Colonic mucosa (tissue), 4 donors: ENCODE results near the gene EIF2S1. TPM values are rescaled to one million over a fixed set of nuclear protein-coding genes. Genes with fewer than 3 reads are reported as not detected.
A peak's percentile ranks its signal among the peaks of the same experiment; 100 is the strongest.

Experiments
- DNase-seq: peaks from one replicate; pipeline ENCODE4 v3.0.0-alpha.2; 2020
- H3K27ac ChIP-seq: fragments of 200-600 bp; one replicate; pipeline ENCODE4 v1.8.0; 2021
- H3K27me3 ChIP-seq: fragments of 200-600 bp; one replicate; pipeline ENCODE4 v1.8.0; 2021
- H3K36me3 ChIP-seq: fragments of 200-600 bp; one replicate; pipeline ENCODE4 v1.8.0; 2021
- H3K4me1 ChIP-seq: fragments of 200-600 bp; one replicate; pipeline ENCODE4 v1.8.0; 2021; ENCODE audit warnings: mild to moderate bottlenecking
- H3K4me3 ChIP-seq: fragments of 200-600 bp; one replicate; pipeline ENCODE4 v1.8.0; 2021
- H3K9ac ChIP-seq, 2 donors: one replicate each; pipeline ENCODE4 v1.7.0; 2013; ENCODE audit warnings: control low read depth in 2 of 2, low read depth in 2 of 2, low read length in 2 of 2
- H3K9me3 ChIP-seq: fragments of 200-600 bp; one replicate; pipeline ENCODE4 v1.8.0; 2021
- intact Hi-C: fragments of 100-400 bp; cut with DNase I; formaldehyde crosslinking; loops from one replicate; pipeline ENCODE4 v1.14.1; 2022
- total RNA-seq, 2 donors: library from RNA; stranded (reverse); fragmentation: NEBNext Ultra II Directional in 1 of 2; extraction: Animal tissue kit (Norgen Biotek cat#: 25700) in 1 of 2; gene quantifications; one replicate each; pipeline ENCODE4 v1.2.1, GENCODE V29; 2021
- TF ChIP-seq, protein P1 (sequence below): fragments of 200-600 bp; IDR thresholded peaks from one replicate; pipeline ENCODE4 v1.8.0; 2022; ENCODE audit warnings: antibody characterized with exemption, mild to moderate bottlenecking
- donor health status: healthy.
- donor health status: DM: no; HTN: no; CAD: no.
- donor health status: DM: no; HTN: no; CAD: no.

The EIF2S1 gene
- total RNA-seq, 2 donors from 2014 or later = 73.7 to 130 TPM

DNA sequence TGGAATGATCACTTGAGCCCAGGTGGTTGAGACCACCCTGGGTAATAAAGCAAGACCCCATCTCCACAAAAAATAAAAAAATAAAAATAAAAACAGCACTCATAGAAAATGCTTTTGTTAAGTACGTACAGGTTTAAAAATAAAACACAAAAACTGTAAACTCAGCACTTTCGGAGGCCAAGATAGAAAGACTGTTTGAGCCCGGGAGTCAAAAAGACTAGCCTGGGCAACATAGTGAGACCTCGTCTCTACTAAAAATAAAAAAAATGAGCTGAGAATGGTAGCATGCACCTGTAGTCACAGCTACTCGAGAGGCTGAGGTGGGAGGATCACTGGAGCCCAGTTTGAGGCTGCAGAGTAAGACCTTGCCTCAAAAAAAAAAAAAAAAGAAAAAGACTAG, 8.1 kb upstream of the EIF2S1 start:
- Histone ChIP-seq H3K4me3 (no peak overlapping the region), H3K36me3 (peaks cover 6% of the 10 kb centered on the region), H3K4me1 (no peaks in the 10 kb centered on the region), H3K9ac (no peak overlapping the region), H3K9me3 (no peaks in the 10 kb centered on the region), H3K27me3 (no peaks in the 10 kb centered on the region), H3K27ac (no peak overlapping the region)
- no peak for DNase-seq
- intact Hi-C loops = no loop called here
- TF ChIP-seq, protein P1, sequence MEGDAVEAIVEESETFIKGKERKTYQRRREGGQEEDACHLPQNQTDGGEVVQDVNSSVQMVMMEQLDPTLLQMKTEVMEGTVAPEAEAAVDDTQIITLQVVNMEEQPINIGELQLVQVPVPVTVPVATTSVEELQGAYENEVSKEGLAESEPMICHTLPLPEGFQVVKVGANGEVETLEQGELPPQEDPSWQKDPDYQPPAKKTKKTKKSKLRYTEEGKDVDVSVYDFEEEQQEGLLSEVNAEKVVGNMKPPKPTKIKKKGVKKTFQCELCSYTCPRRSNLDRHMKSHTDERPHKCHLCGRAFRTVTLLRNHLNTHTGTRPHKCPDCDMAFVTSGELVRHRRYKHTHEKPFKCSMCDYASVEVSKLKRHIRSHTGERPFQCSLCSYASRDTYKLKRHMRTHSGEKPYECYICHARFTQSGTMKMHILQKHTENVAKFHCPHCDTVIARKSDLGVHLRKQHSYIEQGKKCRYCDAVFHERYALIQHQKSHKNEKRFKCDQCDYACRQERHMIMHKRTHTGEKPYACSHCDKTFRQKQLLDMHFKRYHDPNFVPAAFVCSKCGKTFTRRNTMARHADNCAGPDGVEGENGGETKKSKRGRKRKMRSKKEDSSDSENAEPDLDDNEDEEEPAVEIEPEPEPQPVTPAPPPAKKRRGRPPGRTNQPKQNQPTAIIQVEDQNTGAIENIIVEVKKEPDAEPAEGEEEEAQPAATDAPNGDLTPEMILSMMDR = no peak

DNA sequence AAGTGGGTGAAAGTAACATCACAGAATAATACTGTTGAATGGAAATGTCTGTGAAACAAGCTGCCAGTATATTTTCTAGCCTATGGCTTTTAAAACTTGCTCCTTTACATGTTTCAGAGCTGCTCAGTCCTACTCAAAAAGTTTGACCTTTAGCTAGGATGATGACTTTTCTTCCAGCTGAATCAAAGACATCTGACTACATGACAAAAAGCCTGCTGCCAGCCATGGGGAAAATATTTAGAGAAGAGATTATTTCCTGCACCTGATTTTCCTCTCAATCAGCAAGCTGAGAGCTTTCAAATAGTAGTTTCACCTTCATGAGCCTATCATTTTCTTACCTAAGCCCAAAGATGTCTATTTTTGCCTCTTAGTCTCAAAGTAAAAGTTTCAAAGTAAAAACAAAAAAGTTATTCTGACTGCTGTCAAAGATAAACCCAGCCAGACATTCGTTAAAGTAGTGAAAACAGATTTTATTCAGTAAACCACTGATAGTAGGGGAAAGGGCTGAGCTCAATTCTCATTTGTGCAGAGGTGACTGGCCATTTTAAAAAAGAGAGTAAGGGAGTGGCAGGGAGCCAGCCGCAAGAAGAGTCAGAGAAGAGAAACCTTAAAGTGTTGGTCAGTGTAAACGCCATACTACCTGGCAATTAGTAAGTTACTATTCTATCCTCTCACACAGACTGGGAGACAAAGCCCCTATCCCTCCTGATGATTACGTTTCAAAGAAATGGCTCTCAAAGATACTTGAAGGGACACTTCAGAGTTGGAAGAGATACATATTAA, 2.8 kb upstream of the EIF2S1 start:
- H3K9ac ChIP-seq = no peak overlapping the region
- TF ChIP-seq, protein P1 = no peak

DNA sequence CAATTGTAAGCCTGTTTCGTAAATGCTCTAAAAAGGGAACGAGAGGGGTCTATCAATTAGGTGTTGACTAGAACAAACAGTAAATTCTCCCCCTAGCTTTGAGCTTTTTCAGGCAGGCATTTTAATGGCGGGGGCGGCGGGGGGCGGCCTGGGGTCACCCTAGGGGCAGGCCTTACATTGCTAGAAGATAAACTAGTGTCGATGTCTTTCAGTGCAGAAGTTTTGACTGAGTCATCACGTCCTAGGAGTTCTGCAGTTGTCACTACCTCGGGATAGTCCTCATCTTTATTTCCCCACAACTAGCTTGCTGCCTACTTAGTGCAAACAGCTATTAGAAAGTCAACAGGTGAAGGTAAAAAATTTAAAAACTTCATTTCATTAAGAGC, 2.2 kb upstream of the EIF2S1 start:
- H3K27me3 ChIP-seq = no peaks in the 10 kb centered on the region
- intact Hi-C loops = no loop called here
- H3K4me1 ChIP-seq = peaks cover 13% of the 10 kb centered on the region
- no peak for DNase-seq
- no peak overlapping the region for H3K9ac ChIP-seq
- no peak overlapping the region for H3K4me3 ChIP-seq
- TF ChIP-seq, protein P1 = no peak
- H3K9me3 ChIP-seq = no peaks in the 10 kb centered on the region
- no peak overlapping the region for H3K27ac ChIP-seq
- no peaks in the 10 kb centered on the region for H3K36me3 ChIP-seq

More for the DNA sequence above, 2.8 kb upstream of the EIF2S1 start:
- H3K27me3 ChIP-seq = no peaks in the 10 kb centered on the region
- no peak overlapping the region for H3K27ac ChIP-seq
- no peaks in the 10 kb centered on the region for H3K36me3 ChIP-seq
- H3K4me1 ChIP-seq = peaks cover 10% of the 10 kb centered on the region
- H3K4me3 ChIP-seq = no peak overlapping the region
- intact Hi-C loops = no loop called here
- H3K9me3 ChIP-seq = no peaks in the 10 kb centered on the region
- no peak for DNase-seq

DNA sequence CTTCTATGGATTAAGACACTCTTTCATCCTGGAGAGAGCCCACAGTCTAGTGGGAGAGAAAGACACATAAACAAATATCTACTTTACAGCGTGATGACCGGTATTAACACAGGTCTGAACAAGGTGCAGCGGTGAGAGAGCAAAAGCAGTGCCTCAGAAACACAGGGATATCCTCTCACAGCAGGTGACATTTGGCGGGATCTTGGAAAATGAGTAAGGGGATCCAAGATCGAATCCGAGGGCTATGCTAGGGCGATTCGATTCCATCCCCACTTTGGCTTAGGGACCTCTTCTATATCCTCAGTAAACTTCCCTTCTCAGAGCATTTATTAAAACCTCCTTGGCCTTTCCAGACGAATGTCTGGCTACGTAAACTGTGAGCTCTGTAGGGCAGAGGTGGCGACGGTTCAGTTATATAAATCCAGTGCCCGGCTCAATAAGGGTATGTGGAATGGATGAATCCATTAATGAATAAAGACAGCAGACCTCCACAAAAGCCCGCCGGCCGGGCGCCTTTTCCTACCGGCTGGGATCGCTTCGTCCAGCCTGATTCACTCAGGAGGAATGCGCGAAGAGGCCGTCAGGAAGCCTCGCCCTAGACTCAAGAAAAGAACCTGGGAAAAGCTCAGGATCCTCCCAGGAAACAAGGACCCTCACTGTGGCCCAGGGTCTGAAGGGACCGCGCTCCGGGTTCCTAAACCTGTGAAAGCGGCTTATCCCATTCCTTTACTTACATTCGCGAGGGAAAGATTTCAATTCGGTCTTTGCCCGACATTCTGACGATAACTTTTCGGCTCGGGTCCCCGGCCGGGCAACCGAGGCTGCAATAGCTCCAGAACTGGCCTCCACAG, 979 bp upstream of the EIF2S1 start:
- Histone ChIP-seq H3K27ac (peak overlapping the region; percentile 86), H3K27me3 (no peaks in the 10 kb centered on the region), H3K9me3 (no peaks in the 10 kb centered on the region), H3K4me3 (peak overlapping the region; percentile 78), H3K9ac (peak overlapping the region; percentile 78 to 86), H3K36me3 (no peaks in the 10 kb centered on the region), H3K4me1 (peaks cover 14% of the 10 kb centered on the region)
- peak; percentile 19 for DNase-seq
- TF ChIP-seq, protein P1 = no peak
- intact Hi-C loops = no loop called here

DNA sequence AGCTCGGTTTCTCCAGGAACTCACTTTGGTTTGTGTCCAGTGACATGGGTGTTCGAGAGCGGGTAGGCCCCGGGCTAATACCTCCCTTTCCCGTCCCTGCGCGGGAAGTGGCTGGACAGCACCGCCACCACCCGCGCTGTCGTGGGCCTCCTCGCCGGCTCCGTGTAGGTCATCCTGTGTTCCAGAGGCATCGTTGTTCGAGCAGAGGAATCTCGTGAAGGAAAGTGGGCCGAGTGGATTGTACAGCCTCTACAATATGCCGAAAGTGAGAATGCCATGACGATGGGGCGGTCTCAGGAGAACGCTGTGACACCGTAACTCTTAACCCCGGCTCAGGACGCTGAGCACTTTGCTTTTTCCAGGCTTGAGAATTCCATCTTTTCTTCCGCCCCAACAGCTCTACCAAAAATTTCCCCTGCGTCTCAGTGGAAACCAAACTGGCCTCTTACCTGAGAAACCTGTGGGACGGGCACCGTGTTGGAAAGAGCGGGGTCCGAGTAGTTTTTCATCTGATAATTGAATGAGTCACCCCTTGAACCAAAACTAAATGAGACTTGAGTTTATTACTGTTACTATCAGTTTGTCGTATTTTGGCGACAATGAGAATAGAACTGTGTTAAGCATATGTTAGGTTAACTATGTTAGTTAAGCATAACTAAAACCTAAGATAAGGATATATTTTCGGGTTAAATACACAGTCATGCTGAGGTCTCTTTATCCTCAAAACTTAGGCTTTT, 510 bp downstream of the EIF2S1 start:
- intact Hi-C loops = no loop called here
- H3K4me3 ChIP-seq = peak overlapping the region; percentile 87
- peak overlapping the region; percentile 86 to 96 for H3K9ac ChIP-seq
- DNase-seq = no peak
- peaks cover 14% of the 10 kb centered on the region for H3K4me1 ChIP-seq
- no peaks in the 10 kb centered on the region for H3K27me3 ChIP-seq
- peak overlapping the region; percentile 86 for H3K27ac ChIP-seq
- TF ChIP-seq, protein P1 = no peak
- no peaks in the 10 kb centered on the region for H3K36me3 ChIP-seq
- H3K9me3 ChIP-seq = no peaks in the 10 kb centered on the region
